ENCODE measurements around the gene FMN1.
"Not testable (repeated sequence)": the region's sequence is repeated elsewhere in the genome, so short reads cannot be mapped to it uniquely, and the experiment has no call there.

Gene FMN1

DNA sequence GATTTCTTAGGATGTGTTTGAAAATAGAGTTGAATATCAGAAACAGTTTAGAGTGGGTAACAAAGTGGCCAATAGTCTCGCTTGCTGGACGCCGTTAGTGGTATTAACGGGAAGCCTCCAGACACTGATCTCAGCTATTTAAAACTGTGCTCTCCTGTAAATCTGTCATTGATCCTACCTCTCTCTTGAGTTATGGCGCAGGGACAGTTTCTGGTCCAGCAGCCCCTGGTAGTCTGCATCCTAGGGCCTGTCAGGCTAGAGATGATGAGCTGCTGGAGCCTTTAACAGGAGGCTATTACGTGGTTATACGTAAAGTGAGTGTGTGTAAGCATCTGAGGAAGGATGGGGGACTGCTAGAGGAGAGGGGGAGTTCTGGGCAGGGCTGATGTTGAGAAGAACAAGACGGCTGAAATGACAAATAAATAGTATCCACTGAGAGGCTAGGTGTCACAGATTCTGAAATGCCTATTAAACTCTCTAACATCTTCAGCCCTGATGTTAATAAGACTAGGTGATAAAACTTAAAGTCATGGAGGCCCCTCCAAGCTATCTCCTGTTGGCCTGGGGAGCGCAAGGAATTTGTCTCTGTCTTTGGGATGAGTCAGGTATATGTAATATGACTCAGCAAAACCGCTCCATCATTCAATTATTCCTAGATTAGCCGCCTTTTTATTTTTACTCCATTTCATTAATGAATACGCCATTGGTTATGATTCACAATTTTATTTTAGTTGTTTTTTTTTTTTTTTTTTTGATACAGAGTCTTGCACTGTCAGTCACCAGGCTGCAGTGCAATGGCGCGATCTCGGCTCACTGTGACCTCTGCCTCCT lies 321.0 kb downstream of the FMN1 start:
- DNase-seq, result no peak

DNA sequence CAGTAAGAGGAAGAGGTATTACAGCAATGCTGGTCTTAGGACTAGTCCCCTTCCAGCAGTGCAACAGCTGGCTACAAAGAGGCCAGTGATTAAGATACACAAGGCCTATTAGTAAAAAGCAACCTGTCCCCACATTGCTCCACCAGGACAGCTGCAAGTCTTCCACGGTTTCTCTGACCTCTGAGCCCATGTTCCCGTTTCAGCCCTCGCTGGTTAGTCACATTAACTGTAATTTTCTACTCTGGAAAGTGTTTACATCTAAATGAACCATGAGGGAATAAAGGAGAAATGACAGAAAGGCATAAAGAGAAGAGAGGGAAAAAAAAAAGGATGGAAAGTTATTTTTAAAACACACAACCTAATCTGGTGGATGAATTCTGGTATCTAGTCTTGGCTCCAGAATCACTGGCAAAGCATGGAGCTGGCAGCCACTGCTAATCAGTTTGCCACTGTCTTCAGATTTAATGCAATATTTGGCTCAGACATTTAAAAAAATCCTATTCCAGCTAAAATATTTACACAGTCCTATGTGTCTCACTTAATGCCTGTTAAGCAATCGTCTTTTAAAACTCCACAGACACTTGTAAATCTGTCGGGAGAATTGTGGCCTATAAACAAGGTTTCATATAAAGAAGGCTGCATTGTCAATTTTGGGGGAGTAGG lies 321.8 kb downstream of the FMN1 start:
- no peak for DNase-seq

DNA sequence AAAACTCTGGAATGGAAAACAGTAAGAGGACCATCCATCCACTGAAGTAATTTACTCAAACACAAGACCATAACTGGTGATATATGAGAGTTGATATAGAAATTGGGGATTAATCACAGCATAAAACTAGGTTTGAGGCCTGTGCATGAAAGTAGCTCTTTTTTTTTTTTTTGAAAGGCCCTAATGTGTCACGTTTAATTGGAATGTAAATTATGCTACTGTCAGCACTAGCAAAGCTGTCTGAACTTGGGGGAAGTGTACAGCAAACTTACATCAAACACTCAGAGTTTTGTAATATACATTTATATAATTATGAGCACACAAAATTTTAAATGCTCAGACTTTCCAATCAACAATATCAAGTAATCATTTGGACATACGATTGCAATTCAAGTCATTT lies 322.6 kb downstream of the FMN1 start:
- no peak for DNase-seq

DNA sequence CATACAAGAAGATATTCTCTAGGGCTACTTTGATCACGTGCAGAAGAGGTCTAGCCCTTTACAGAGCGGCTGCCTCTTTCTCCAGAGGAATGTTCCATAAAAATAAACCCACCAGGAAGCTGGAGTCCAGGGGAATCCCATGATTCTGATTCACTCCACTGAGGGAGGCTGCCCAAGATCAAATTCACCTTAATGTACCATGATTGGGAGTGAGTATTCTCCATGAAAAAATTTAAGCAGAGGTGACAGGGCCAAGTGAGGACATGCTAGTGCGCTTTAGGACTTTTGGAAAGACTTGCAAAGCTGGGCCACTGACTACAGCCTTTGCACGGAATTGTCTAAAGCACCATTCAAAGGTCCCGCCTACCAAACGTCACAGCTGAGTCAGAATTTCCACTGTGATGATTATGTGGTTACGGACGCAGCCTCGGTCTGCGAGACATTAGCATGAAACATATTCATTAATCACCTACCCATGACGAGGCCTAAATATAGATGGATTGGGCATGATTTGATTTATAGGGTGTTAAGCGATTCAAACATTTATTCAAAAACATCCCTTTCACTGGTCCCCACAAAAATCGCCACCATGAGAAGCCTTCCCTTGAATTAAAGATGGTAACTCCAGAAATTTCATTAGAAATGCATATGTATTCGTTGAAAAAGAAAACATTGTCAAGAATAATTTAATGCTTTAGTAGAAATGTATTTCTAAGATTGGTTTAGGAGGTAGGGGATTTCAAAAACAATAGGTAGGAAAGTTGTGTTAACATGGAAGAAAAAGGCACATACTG lies 324.1 kb downstream of the FMN1 start:
- no peak for DNase-seq

DNA sequence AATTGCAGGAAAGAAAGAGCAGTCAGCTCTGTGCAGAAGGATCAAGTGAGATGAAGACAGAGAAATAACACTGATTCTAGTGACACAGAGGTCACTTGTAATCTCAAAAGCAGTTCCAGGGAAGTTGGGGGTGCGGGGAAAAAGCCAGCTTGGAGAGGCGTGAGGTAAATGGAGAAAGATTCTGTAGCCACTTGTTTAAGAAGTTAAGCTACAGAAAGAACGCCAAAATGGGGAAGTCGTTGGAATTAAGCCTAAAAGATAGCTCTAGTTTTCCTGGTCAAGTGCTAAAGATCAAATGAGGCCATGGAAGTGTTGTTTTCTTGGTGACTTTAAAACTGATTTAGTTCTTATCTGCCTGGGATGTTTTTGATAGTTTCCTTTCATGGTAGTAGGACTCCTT lies 324.7 kb downstream of the FMN1 start:
- DNase-seq, result no peak

DNA sequence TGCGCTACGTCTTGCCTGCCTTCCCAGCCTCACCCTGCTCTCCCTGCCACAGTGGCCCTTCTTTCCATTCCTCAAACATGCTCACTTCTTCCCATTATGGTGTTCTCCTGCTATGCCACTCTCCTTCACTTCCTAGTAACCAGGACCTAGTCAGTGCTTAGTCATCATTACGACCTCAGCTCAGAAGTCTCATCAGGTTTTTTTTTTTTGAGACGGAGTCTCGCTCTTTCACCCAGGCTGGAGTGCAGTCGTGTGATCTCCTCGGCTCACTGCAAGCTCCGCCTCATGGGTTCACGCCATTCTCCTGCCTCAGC lies 327.2 kb downstream of the FMN1 start:
- DNase-seq, result no peak

DNA sequence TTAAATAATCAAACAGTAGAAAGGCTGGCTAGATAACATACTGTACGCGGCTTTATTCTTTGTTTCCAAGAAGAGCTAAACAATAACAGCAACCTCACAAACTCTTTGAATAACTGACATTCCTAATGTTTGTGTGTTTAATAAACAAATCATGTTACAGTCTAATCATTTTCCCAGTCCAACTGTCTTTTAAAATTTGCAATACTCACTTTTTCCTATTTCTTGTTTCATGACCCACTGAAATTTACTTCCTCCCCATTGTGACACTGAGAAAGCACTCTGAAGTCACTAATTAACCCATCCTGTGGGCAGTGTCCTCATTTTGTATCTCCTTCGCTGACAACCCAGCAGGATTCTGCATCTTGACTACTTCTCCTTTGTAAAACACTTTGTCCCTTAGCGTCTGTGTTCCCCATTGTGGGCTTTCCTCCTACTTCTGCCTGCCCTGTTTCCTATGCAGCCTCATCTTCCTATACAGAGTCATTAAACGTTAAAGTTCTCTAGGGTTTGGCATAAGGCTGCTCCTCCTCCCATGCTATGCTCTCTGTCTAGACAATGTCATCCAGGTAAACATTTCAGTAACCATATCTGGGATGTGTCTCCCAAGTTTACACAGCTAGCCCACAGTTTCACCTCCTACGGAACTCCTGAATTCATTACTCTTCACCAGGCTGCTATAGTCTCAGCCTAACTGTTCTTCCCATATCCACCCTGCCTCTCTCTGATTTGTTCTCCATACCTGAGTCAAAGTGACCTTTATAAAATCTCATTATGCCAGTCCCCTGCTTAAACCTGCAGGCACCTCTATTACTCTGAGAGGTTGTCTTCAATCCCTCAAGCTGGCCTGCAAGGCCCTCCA lies 327.8 kb downstream of the FMN1 start:
- DNase-seq, result no peak

DNA sequence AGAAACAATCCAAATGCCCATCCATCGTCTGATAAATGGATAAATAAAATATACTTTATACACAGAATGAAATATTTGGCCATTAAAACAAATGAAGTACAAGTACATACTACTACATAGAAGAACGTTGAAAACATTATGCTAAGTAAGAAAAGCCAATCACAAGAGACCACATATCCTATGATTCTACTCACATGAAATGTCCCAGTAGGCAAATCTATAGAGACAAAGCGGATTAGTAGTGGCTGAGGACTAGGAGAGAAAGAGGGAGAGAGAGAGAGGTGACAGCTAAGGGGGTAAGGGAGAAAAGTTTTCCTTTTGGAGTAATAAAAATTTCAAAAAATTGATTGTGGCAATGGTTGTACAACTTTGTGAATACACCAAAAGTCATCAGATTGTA lies 329.7 kb downstream of the FMN1 start:
- no peak for DNase-seq

DNA sequence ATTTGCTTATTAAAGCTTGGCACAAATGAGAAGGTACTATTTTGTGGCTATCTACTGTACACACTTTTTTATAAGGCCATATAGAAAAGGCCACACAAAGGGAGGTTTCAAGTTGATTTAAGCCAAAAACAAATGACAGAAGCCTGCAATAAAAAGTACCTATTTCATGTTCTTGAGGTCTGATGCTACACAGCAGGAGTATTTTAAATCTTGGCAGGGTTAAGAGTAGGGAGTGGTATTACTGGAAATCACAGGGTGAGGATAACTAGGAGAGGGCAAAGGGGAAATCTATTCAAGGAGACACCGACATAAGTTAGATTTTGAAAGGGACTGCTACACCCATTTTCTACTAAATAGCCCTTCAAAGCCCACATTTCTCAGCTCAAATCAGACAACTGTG lies 330.5 kb downstream of the FMN1 start:
- no peak for DNase-seq

DNA sequence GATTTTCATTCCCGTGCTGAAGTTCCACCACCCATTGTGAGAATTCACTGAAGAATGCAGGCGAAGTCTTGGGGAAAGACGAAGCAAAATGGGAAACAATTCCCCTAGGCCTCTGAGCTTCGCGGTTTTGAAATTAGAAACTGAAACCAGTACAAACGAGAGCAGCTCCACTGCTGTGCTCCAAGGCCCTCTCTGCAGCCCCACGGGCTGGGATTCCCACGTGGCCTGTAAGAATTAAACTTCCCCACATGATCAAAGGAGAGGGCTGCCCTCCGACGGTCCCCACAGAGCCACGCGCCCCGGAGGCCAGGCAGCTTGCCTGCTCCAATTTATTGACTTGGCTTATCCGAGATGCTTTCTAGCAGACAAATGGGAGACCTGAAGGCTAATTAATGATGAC lies 332.8 kb downstream of the FMN1 start:
- DNase-seq, result no peak

DNA sequence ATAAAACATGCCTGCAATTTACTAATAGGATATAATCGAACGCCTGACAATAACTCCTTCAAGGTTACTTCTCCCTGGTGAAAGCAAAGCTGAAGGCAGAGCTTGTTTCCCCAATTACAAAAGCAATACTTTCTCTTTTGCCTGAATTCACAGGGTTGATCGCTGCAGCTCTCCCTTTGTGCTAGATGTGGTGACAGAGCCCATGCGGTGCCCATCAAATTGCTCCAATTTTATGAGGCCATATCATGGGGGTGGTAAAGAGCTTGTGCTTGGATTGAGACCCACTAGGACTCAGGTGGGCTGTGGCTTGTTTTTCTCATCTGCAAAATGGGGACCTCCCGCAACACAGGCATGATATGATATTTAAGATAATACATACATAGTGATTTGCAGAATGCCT lies 333.3 kb downstream of the FMN1 start:
- no peak for DNase-seq

DNA sequence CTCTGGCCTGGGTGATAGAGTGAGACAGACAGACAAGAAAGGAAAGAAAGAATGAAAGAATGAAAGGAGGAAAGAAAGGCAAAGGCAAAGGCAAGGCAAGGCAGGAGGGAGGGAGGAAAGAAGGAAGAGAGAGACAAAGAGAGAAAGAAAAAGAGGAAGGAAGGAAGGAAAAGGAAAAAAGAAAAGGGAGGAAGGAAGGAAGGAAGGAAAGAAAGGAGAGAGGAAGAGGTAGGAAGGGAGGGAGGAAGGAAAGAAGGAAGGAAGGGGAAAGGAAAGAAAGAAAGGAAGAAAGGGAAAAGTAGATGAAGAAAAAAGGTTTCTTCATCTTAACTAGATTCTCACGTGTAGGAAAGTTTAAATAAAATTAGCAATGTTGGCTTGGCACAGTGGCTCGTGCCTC lies 334.5 kb downstream of the FMN1 start:
- DNase-seq, result no peak

DNA sequence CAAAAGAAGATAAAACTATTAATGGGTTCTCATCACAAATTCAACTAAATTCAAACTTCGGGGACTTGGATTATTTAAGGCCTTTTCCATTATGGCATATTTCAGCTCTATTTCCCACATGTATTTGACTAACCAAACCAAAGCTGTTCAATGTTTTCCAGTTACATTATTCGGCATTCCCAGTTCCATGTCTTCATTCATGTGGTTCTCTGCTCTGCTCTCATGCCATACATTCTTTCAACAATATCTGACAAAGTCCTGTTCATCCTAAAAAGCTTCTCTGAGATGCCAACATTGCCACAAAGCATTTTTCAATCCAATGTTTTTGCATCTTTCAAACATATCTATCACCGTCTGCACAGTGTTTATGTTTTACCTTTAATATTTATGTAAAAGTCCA lies 335.3 kb downstream of the FMN1 start:
- DNase-seq, result no peak

DNA sequence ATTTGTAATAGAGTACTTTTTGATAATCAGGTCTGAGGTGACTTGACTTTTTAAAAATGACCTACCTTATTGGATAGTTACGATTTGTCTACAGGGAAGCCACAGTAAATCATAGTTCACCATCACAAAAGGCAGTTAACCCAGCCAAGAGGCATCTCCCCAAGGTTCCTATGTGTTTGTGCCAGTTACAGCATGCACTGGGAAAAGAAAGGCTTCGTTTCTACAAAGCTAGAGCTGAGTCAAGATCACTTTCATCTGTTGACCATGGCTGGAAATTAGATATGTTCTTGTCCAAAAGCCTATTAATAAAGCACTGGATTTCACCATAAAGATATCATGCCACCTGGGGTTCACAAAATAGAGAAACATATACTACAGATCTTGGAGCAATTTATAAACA lies 336.8 kb downstream of the FMN1 start:
- DNase-seq, result no peak

DNA sequence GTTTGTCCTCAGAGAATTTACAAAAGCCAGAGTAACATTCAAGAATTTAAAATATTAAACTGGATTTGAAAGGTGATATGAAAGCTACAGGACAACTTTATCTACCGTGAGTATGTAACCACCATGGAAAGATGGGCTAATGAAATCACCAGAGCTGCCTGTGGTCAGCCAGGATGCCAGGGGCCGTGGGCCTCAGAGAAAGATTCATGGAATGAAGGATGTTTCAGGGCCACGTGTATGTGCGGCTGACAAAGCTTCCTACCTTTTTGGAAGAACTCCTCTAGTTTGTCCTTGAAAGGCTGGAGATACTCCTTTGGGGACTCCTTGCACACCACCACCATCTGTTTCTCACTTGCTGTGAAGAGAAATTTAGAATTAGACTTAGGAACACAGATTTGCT lies 337.8 kb downstream of the FMN1 start:
- DNase-seq, result no peak

DNA sequence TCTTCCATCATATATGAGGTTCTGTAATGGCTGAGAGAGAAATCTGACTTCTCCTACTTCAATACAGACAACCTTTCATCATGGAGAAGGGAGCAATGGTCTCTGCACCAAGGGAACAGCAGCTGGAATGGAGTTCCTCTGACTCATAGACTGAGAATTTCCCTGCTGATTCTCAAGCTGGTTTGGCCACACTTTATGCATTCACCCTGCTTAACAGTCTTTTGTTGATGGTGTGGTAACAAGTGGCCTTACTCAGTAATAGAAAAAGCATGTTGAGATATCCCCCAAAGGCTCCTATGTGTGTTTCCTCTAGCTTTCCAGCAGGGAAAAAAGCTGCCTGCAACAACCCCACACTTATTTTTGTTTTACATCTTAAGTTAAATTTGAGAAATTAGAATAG lies 338.6 kb downstream of the FMN1 start:
- DNase-seq, result no peak

DNA sequence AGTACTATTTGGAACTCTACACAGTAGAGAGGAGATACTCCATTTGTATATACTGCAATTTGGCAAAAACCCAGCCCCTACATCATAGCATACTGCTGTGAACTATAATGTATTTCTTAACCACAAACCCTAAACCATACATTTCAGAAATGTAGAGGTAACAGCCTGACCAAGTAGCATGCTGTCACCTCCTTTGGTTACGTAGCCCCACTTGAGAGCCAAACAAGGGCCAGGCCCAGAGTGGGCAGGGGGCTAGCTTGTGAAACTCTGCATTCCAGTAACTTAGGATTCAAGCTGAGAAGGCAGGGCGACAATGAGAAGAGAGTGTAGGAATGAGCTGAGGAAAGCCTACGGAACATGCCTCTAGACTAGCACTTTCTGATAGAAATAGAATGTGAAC lies 340.9 kb downstream of the FMN1 start:
- DNase-seq, result no peak

DNA sequence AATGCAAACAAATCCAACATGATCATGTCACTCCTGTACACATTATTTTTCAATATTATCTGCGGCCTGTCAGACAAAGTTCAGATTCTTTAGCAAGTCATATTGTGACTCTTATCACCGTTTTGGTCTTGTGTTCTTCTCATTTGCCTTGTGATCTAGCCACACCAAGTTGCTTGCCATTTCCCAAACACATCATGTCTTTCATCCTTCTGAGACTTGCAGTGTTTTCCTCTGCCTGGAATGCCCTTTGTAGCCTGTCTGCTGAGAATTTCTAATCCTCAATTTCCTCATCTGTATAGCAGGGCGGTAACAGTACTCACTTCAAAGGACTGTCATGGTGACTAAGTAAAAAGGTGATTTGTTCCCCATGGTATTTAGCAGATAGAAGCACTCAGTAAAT lies 341.7 kb downstream of the FMN1 start:
- DNase-seq, result no peak

DNA sequence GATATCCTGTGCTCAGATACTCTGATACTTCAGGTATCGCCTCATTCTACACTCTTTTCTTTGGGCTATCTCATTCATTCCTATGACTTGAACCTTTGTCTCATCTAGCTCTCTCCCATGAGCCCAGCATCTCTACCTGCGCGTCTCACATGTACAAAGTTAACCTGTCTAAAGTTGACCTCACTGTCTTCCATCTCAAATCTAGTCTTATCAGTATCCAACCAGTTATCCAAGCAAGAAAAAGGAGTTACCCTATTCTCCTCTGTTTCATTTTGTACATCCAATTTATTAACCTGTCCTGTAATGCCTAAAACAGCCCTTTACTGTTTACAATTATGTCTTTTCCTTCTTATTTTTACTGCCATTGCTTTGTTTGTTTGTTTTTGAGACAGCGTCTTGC lies 342.5 kb downstream of the FMN1 start:
- no peak for DNase-seq

DNA sequence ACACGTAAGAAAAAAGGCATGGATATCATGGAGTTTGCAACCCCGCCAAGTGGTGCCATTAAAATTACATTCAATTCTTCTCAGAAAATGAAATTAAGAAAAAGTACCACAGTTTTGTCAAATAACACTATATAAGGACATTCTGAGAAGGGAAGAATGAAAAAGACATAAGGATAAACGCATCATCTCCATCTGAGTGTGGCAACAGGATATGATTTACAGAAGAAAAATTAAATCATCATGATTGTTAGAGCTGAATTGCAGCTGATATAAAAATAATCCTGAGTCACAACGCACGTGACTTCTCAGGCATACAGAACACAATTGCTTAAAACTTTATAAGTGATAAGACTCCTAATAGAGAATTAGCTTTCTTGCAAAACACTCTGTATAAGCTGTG lies 342.9 kb downstream of the FMN1 start:
- DNase-seq, result no peak

DNA sequence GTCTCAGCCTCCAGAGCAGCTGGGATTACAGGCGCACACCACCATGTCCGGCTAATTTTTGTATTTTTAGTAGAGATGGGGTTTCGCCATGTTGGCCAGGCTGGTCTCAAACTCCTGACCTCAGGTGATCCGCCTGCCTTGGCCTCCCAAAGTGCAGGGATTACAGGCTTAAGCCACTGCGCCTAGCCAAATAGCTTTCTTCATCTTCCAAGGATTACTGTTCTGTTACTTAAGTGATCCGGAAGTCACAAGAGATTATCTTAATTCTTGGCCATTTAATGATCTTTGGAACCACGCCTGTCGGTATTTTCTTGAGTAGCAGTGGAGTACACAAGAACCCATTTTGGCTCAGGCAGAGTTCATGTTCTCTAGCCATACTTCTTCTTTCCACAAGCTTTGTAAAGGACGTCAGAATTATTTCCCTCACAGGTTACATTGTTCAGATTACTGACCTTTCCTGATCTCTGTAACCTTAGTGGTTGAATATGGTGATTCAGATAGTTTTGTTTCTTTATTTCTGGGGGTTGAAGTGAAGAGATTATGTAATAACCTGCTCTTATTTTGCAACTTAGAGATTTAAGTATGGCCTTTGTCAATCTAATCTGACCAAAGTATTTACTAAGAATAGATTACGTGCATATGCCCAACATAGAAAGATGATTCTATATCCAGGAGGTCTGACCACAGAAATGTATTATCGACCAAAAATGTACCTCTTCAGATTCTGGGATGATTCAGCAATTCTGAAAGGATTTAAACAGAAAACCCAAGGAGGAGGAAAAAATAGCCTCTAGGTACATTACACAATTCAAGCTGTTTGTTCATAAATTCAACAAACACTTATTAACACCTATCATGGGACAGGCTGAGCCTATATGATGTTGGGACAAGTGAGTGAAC lies 344.5 kb downstream of the FMN1 start:
- DNase-seq, result no peak

DNA sequence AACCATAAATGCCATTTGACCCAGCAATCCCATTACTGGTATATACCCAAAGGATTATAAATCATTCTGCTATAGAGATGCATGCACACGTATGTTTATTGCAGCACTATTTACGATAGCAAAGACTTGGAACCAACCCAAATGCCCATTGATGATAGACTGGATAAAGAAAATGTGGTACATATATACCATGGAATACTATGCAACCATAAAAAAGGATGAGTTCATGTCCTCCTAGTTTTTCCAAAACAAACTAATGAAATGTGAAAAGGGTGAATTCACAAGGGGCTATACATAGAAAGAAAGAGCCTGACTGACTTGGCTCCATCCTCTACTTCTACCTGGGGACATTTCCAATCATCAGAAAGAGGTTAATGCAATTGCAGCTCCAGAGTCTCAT lies 347.8 kb downstream of the FMN1 start:
- DNase-seq, result not testable (repeated sequence)

Data from SHP77 treated with DMSO at 0.1 percent for 48 hours (cell line).